ENCODE data around the gene JAZF1.

GRCh38 chr7:27995228-27995627 lies 185.4 kb downstream of the JAZF1 start:
- TF ChIP-seq, protein P1, sequence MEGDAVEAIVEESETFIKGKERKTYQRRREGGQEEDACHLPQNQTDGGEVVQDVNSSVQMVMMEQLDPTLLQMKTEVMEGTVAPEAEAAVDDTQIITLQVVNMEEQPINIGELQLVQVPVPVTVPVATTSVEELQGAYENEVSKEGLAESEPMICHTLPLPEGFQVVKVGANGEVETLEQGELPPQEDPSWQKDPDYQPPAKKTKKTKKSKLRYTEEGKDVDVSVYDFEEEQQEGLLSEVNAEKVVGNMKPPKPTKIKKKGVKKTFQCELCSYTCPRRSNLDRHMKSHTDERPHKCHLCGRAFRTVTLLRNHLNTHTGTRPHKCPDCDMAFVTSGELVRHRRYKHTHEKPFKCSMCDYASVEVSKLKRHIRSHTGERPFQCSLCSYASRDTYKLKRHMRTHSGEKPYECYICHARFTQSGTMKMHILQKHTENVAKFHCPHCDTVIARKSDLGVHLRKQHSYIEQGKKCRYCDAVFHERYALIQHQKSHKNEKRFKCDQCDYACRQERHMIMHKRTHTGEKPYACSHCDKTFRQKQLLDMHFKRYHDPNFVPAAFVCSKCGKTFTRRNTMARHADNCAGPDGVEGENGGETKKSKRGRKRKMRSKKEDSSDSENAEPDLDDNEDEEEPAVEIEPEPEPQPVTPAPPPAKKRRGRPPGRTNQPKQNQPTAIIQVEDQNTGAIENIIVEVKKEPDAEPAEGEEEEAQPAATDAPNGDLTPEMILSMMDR (IDR thresholded peaks at IDR 0.05), result no peak
- TF ChIP-seq POLR2A (IDR thresholded peaks at IDR 0.05) (no peak), POLR2AphosphoS5 (IDR thresholded peaks at IDR 0.05) (no peak)

Measured in breast epithelium (tissue), 3 donors.